ENCODE results near the gene SH3PXD2A.
A peak's percentile ranks its signal among the peaks of the same experiment; 100 is the strongest.

SH3PXD2A gene

GRCh38 chr10:103699611-103700435, 155.6 kb downstream of the SH3PXD2A start:
- DNase-seq (ENCODE audit: insufficient read length, low spot score) (no peak), FAIRE-seq (no peak)
- TF ChIP-seq POLR2A (IDR thresholded peaks at IDR 0.05; ENCODE audit: low read depth, low read length), result no peak

- TF ChIP-seq POLR2A (IDR thresholded peaks at IDR 0.05; ENCODE audit: low read depth, low read length), result no peak
- FAIRE-seq, result no peak
Measured at GRCh38 chr10:103698266-103698665, 157.1 kb downstream of the SH3PXD2A start.

GRCh38 chr10:103697787-103698186, 157.6 kb downstream of the SH3PXD2A start:
- no peak for TF ChIP-seq POLR2A (IDR thresholded peaks at IDR 0.05; ENCODE audit: low read depth, low read length)
- FAIRE-seq, result no peak
- DNase-seq (ENCODE audit: insufficient read length, low spot score), result no peak

More at GRCh38 chr10:103698266-103698665, 157.1 kb downstream of the SH3PXD2A start:
- DNase-seq (ENCODE audit: insufficient read length, low spot score), result no peak

- DNase-seq (ENCODE audit: insufficient read length, low spot score) (peak; percentile 100), FAIRE-seq (peak; percentile 70)
- TF ChIP-seq POLR2A (IDR thresholded peaks at IDR 0.05; ENCODE audit: low read depth, low read length), result peak; percentile 46; the same call in 1 of the 2 replicates
Measured at GRCh38 chr10:103696411-103697145, 158.8 kb downstream of the SH3PXD2A start.

- DNase-seq (ENCODE audit: insufficient read length, low spot score), result no peak
Measured at GRCh38 chr10:103696094-103696410, 159.3 kb downstream of the SH3PXD2A start.

GRCh38 chr10:103695584-103696005, 159.8 kb downstream of the SH3PXD2A start:
- no peak for FAIRE-seq
- DNase-seq (ENCODE audit: insufficient read length, low spot score), result no peak

More at GRCh38 chr10:103696094-103696410, 159.3 kb downstream of the SH3PXD2A start:
- FAIRE-seq, result no peak
- TF ChIP-seq POLR2A (IDR thresholded peaks at IDR 0.05; ENCODE audit: low read depth, low read length), result no peak

GRCh38 chr10:103693812-103694205, 161.6 kb downstream of the SH3PXD2A start:
- FAIRE-seq (no peak), DNase-seq (ENCODE audit: insufficient read length, low spot score) (no peak)
- no peak for TF ChIP-seq POLR2A (IDR thresholded peaks at IDR 0.05; ENCODE audit: low read depth, low read length)

More at GRCh38 chr10:103695584-103696005, 159.8 kb downstream of the SH3PXD2A start:
- TF ChIP-seq POLR2A (IDR thresholded peaks at IDR 0.05; ENCODE audit: low read depth, low read length), result no peak

- no peak for FAIRE-seq
- no peak for TF ChIP-seq POLR2A (IDR thresholded peaks at IDR 0.05; ENCODE audit: low read depth, low read length)
- no peak for DNase-seq (ENCODE audit: insufficient read length, low spot score)
Measured at GRCh38 chr10:103692952-103693811, 162.2 kb downstream of the SH3PXD2A start.

GRCh38 chr10:103692436-103692951, 162.9 kb downstream of the SH3PXD2A start:
- DNase-seq (ENCODE audit: insufficient read length, low spot score) (no peak), FAIRE-seq (no peak)
- TF ChIP-seq POLR2A (IDR thresholded peaks at IDR 0.05; ENCODE audit: low read depth, low read length), result no peak

GRCh38 chr10:103691723-103692435, 163.5 kb downstream of the SH3PXD2A start:
- FAIRE-seq (no peak), DNase-seq (ENCODE audit: insufficient read length, low spot score) (no peak)
- TF ChIP-seq POLR2A (IDR thresholded peaks at IDR 0.05; ENCODE audit: low read depth, low read length), result no peak

- DNase-seq (ENCODE audit: insufficient read length, low spot score), result no peak
- no peak for FAIRE-seq
- TF ChIP-seq POLR2A (IDR thresholded peaks at IDR 0.05; ENCODE audit: low read depth, low read length), result no peak
Measured at GRCh38 chr10:103691267-103691666, 164.1 kb downstream of the SH3PXD2A start.

GRCh38 chr10:103690281-103690680, 165.1 kb downstream of the SH3PXD2A start:
- DNase-seq (ENCODE audit: insufficient read length, low spot score) (no peak), FAIRE-seq (no peak)
- no peak for TF ChIP-seq POLR2A (IDR thresholded peaks at IDR 0.05; ENCODE audit: low read depth, low read length)

GRCh38 chr10:103688491-103688890, 166.9 kb downstream of the SH3PXD2A start:
- FAIRE-seq (no peak), DNase-seq (ENCODE audit: insufficient read length, low spot score) (no peak)
- TF ChIP-seq POLR2A (IDR thresholded peaks at IDR 0.05; ENCODE audit: low read depth, low read length), result no peak

Measured in H54 (cell line).